Kidney epithelial cell (primary cell): ENCODE data around the gene SKIDA1. TPM values are rescaled to one million over a fixed set of nuclear protein-coding genes. Genes with fewer than 3 reads are reported as not detected.

Experiments used
- DNase-seq: peaks from one replicate; pipeline ENCODE4 v3.0.0-alpha.2; 2010; ENCODE audit warnings: low read depth
- H3K27me3 ChIP-seq: 2 replicates; pipeline ENCODE4 v1.6.0; 2011; ENCODE audit warnings: low read length; ENCODE audit not compliant: control insufficient read depth, insufficient read depth
- H3K36me3 ChIP-seq: 2 replicates; pipeline ENCODE4 v1.5.1; 2011; ENCODE audit warnings: low read length; ENCODE audit not compliant: control insufficient read depth, insufficient read depth
- H3K4me3 ChIP-seq: 2 replicates; pipeline ENCODE4 v1.5.1; 2011; ENCODE audit warnings: low read depth, mild to moderate bottlenecking, control low read depth, low read length
- CTCF ChIP-seq: IDR thresholded peaks from 2 replicates; pipeline ENCODE4 v1.5.1; 2011; ENCODE audit warnings: mild to moderate bottlenecking, moderate library complexity, low read length, control low read depth, inconsistent platforms; ENCODE audit not compliant: insufficient read depth, poor library complexity, severe bottlenecking
- total RNA-seq: library from RNA; depleted of rRNA; stranded (reverse); fragments of >200 nt; gene quantifications from 2 replicates; pipeline ENCODE4 v1.2.3, GENCODE V29; 2015

The SKIDA1 gene
- total RNA-seq, 1 donor from 2014 or later, result 1.5 TPM

GRCh38 chr10:21490711-21491105, 34.8 kb downstream of the SKIDA1 start:
- no peaks in the 10 kb centered on the region for H3K27me3 ChIP-seq
- no peaks in the 10 kb centered on the region for H3K36me3 ChIP-seq
- H3K4me3 ChIP-seq, result no peak overlapping the region
- no peak for DNase-seq
- no peak for TF ChIP-seq CTCF

- Histone ChIP-seq H3K4me3 (no peak overlapping the region), H3K36me3 (no peaks in the 10 kb centered on the region), H3K27me3 (no peaks in the 10 kb centered on the region)
- no peak for DNase-seq
- TF ChIP-seq CTCF, result no peak
These were observed 35.3 kb downstream of the SKIDA1 start for GRCh38 chr10:21490028-21490710.

- no peaks in the 10 kb centered on the region for H3K27me3 ChIP-seq
- no peak for TF ChIP-seq CTCF
- no peak overlapping the region for H3K4me3 ChIP-seq
- H3K36me3 ChIP-seq, result no peaks in the 10 kb centered on the region
- DNase-seq, result no peak
These were observed 36.5 kb downstream of the SKIDA1 start for GRCh38 chr10:21488957-21489446.

GRCh38 chr10:21488246-21488956, 37.1 kb downstream of the SKIDA1 start:
- Histone ChIP-seq H3K4me3 (no peak overlapping the region), H3K27me3 (no peaks in the 10 kb centered on the region), H3K36me3 (no peaks in the 10 kb centered on the region)
- no peak for TF ChIP-seq CTCF
- no peak for DNase-seq

- TF ChIP-seq CTCF, result no peak
- Histone ChIP-seq H3K36me3 (no peaks in the 10 kb centered on the region), H3K27me3 (no peaks in the 10 kb centered on the region), H3K4me3 (no peak overlapping the region)
- no peak for DNase-seq
These were observed 37.9 kb downstream of the SKIDA1 start for GRCh38 chr10:21487416-21488180.
